Pulmonary artery endothelial cell (primary cell): Measurements from ENCODE around the gene PCSK6. TPM values are rescaled to one million over a fixed set of nuclear protein-coding genes. Genes with fewer than 3 reads are reported as not detected.
"Not testable (repeated sequence)": the region's sequence is repeated elsewhere in the genome, so short reads cannot be mapped to it uniquely, and the experiment has no call there.

Source experiments
- DNase-seq: peaks from one replicate; pipeline ENCODE4 v3.0.0-alpha.2; 2011; ENCODE audit warnings: low read depth, low spot score
- total RNA-seq: library from RNA; depleted of rRNA; stranded (reverse); fragments of >200 nt; gene quantifications from 2 replicates; pipeline ENCODE4 v1.2.3, GENCODE V29; 2014

The PCSK6 gene
- total RNA-seq, 1 donor from 2014 or later = 0.26 TPM

DNA sequence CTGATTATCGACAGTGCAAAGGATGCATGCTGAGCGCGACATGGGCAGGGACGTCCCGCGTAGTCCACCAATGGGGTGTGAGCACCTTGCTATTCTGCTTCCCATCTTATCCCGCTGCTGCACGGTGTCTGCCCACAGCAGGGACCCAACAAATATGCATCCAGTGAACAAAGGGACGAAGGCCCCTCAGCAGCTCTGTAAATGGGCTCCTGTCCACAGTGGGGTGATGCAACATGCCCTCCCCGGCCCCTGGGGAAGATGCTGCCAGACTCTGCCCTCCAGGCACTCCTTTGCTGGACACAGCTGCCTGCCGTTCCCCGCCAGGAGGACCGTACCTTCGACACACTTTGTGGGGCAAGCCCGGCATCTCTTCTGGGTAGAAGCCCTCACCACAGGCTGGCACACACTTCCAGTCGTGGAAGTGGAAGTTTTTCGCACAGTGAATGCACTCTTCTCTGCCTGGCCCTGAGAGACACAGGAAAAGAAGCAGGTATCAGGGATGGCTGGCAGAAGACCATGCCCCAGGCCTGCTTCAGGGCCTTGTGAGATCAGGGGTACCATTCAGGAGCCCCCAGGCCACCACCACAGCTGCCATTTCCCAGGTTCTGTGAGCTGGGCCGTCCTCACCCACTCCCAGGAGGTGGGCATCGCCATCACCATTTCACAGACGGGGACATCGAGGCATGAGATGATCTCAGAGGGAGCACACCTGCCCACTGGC is 176.3 kb downstream of the PCSK6 start:
- DNase-seq = no peak

DNA sequence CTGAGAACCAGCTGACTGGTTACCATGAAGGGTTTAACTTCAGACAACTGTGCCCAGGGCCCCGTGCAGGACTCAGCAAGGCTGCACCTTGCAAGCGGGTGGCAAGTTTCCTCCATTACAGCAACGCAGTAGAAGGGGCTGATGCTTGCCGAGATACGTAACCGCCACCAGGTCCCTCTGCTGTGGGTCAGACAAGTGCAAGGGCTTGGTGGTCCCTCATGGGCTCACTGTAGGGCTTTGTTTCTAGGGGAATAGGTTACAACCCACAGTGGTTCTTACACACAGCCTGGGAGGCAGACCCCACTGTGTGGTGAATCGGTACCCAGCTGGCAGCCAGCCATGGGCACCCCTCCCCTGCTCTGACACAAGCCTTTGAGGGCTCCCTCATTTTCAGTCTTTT is 179.0 kb downstream of the PCSK6 start:
- no peak for DNase-seq

DNA sequence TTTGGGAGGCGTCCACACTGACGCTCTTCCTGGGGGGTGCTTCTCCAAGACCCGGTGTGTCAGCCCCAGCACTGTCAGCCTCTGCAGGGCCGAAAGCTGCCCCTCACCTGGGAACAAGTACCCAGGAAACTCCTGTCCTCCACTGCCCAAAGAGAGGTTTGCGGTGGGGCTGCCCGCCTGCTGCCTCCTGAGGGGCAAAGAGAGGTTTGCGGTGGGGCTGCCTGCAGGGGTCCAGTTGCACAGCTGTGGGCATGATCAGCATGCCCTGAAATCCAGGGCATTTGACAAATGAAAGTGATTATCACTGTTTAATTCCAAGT is 179.4 kb downstream of the PCSK6 start:
- no peak for DNase-seq

DNA sequence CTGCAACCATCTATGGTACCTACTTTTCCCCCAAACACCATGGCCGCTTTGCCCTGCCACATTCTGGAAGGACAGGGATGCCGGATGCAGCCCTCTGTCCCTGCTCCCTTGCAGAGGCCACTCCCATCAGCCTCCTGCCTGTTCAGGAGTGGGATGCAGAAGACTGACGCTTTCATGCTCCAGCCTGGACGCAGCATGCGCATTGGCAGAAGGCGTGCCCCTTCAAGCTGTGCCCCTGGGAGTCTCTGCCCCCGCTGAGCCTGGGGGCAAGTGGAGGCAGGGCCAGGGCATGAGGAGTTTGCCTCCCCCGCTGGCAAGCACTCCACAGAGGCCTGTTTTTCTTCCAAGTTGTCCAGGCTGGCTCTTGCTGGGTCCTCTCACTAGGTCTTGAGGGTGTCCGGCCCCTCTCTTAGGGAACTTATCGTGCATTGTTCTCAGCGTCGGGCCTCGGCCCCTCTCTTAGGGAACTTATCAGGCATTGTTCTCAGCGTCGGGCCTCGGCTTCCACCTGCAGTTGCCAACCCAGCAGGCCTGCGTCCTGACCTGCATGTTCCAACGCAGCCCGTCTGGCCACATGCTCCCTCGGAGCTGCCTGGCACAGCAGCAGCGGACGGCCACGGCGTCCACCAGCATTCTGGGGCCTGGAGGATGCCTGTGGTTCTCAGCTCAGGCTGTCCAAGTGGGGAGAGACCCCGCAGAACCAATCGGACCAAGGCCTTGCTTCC is 179.9 kb downstream of the PCSK6 start:
- no peak for DNase-seq

DNA sequence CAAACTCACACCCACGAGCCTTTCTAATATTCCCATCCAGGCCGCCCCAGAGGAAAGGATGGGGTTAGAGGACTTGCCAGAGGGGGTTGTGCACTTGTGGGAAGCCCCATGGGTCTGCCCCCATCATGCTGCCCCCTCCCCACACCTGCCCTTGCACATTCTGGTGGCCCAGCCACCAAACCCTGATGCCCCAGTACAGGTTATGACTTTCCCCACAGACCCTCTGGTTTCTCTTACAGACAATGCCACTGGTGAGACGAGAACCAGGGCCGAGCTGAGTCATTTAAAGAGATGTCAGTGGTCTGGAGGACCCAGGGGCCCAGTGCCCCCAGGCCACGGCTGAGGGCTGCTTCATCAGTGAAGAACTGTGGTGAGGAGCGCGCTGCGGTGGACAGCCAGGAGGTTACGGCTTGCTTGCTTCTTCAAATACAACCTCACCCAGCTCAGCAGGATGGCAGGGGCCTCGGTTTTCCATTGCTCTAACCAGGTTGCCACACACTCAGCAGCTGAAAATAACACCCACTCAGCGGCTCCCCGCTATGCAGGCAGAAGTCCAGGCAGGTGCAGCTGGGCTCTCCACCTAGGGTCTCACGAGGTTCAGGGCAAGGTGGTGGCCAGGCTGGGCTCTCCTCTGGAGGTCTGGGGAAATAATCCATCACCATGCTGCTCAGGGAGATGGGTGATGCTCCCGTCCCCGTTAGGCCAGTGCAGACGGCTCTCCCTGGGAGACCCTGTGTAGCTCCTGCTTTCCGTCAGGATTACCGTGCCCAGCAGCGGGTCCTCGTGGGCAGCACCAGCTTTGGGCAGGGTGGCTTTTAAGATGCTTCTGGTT is 180.7 kb downstream of the PCSK6 start:
- no peak for DNase-seq

DNA sequence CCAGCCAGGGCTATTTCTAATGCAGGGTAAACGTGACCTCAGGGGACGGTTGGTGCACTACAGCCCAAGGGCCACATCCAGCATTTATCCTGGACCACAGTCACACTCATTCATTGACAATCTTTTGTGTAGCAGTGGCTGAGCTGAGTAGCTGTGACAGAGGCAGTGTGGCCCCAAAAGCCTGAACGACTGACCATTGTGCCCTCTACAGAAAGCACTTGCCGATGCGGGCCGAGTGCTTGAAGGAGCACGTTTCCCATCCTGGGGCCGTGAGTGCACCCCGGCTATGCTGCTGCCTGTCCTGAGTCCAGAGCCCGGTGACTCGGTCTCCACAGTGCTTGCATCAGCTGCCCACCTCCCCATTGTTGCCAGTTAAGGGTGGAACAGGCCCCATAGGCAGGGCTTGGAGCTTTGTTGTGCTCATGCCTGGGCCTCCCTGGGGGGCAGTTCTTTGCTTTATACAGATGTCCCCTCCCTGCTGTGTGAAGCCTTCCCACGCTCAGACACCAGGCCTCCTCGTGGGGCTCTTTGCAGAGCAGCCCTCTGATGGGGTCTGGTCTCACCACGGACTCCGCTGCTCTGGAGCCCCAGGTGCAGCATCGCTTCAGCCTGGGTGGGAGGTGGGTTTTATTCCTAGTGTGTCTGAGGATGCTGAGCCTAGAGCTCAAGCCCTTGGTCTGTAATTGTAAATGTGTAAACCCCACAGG is 181.5 kb downstream of the PCSK6 start:
- DNase-seq = no peak

DNA sequence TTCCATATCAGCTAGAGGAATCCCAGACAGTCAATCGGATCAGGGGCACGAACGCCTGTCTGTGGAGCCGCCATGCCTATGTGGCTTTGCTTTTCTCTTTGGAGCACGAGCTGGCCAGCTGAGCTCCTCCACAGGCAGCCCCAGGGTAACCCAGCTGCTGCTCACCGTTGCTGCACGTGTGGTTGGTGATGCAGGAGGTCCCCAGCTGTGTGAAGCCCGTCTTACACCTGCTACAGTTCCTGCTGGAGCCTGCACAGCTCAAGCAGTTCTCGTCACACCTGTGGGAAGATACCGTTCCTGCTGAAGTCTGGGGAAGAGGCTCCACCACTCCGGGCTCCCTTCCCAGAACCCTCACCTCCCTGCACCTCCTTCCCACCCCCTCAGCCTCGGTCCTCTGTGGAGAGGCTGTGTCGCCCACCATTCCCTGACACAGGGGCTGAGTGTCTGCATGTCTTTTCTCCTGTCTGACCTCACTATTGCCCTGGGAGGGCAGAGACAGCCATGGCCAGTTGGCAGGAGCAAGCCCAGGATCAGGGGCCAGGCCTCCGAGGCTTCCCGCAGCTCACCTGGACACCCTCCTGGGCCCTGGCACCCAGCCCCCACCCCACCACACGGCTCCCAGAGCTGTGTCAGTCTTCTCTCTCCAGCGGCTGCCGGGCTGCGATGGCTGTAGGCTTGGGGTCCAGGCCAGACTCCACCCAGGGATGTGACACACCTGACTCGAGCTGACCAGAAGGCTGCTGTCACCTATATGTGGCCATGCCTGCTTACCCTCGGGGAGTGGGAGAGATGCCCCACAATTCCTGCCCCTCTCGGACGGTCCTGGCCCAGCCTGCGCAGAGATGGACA is 182.2 kb downstream of the PCSK6 start:
- no peak for DNase-seq

DNA sequence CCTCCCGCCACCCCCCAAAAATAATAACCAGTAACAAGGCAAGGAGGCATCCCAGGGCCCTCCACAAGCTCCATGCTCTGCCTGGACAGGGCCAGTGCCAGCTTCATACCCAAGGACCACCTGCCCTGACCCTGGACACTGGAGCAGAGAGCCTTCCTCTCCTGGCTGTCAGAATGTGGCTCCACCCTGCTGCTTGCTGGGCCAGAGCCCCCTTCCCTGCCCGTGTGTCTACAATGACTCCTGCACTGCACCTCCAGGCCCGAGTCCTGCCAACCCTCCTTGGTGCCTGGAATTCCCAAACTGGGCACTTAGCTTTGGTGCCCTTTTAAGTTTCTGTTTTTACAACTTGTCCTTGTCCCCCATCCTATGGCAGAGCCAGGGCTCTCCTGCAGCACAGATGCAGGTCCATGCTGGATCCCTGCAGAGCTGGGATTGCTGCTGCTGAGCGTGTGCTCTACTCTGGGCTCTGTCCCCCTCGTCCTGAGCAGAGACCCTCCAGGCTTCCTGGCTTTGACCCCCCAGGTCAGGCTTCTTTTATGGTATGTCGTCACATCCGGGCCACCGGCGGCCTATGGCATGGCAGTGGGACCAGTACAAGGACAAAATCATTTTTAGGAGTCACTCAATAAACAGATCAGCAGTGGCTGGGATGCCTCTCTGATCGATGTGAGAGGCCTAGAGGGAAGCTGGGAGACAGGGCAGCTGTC is 183.0 kb downstream of the PCSK6 start:
- DNase-seq = no peak

DNA sequence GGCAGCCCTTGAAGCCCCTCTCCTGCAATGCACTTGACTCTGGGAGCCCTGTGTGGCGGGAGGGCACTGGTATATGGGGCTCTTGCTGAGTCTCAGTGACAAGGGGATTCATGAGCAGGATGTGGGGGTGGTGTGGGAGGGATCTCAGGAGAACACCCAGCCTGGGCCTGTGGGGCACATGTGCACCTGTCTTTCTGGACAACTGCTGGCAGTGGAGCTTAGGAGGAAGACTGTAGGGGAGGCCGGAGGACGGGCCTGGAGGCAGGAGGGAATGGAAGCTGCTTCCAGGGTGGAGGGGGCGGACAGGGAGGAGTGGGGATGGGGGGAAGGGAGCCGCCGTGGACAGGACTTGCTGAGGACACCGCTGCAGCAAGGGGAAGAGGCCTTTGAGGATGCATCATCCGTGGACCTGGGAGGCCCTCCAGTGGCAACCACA is 183.7 kb downstream of the PCSK6 start:
- DNase-seq = no peak

DNA sequence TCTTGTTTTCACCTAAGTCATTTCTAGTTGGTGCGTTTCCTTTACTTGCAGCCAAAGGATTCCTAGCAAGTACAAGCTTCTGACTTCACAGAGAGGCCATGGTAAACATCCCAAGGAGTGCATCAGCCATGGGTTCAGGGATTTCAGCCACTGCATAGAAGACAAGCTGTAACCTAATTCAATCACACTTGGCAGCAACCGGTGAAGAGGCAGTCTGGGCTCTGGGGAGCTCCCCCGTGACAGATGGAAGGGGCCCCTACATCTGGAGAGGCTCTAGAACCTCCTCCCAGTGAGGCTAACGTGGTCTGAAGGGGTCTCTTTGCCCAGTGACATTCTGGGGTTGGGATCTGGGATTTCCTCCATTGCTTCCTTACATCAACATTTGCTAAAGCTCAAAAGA is 186.1 kb downstream of the PCSK6 start:
- no peak for DNase-seq

DNA sequence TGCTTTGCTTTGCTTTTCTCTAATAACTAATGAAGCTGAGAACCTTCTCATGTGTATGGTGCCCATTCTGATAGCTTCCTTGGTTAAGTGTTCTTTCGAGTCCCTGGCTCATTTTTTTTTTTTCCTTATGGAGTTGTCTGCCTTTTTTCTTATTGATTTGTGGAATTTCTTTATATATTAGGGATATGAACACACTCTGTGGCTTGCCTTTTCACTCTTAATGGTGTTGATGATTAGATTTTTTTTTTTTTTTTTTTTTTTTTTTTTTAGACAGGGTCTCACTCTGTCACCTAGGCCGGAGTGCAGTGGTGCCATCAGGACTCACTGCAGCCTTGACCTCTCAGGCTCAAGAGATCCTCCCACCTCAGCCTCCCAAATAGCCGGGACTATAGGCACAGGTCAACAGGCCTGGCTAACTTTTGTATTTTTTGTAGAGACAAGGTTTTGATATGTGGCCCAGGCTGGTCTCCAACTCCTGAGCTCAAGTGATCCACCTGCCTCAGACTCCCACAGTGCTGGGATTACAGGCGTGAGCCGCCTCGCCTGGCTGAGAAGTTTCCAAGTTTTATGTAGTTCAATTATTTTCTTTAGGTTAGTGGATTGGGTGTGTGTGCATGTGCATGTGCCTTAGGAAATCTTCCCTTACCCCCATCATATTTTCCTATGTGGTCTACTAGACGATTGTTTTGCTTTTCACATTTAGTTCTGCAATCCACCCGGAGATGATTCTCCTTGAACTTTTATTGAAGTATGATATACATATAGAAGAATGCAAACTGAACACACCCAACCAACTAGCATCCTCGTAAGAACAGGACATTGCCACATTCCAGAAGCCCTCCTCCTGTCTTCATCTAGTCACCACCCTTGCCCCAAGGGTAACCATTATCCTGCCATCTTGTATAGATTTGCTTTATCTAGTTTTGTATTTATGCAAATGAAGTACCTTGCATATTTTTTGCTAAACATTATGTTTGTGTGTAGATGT is 192.8 kb downstream of the PCSK6 start:
- DNase-seq = no peak

DNA sequence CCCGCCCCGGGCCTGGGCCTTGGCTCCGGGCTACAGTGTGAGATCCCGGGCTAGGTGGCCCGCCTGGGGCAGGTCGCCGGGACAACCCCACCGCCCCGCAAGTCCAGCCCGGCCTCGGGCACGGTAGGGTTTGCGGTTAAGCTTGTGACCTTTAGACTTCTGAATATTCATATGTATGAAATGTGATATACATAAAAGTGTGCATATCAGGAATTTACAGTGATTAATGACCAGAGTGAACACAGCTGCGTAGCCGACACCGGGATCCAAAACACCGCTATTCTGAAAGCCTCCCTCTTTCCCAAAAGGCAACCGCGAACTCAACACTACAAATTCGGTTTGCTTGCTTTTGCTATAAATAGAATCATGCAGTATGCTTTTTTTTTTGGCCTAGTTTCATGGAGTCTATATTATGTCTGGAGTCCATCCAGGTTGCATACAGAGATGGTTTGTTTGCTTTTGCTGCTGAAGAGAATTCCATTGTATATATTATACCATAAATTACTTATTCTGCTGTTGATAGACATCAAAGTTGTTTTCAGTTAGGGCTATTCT is 193.8 kb downstream of the PCSK6 start:
- no peak for DNase-seq

DNA sequence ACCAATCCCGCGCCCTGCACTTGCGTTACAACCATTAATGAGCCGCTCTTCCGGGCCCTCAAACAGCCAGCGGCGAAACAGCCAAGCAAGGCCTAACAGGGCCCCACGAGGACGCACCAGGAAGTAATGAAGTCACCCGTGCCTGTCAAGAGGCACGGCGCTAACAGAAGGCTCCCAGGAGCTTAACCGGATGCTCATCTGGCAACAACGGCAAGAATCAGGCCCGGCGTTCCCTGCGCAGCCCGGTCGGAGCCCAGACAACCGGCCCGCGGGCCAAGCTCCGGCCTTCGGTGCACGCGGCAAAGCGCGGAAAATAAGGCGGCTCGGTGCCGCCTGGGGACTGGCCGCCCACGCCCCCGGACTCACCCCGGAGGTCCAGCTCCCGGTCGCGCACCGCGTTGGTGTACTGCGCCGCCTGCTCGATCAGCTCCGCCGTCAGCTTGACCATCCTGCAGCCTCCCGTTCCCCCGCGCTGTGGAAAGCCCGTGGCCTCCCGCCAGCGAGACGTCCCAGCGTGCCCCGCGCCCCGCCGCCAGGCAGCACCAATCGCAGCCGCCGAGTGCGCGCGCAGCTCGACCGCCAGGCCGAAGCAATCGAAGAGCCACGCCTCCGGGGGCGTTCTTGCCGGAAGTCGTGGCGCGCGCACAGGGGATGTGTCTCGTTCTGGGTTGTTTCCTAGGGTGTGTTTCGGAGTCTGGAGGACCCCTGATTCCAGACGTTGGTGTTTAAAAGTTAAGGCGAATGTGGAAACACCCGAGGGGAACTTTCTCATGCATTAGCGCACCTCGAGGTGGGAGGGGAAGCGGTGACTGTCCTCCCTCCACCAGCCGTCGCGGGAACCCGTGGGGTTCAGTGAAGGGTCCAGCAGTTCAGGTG is 194.5 kb downstream of the PCSK6 start, which contains the start of gene SNRPA1:
Gene SNRPA1 (minus strand): TSS at position 518 of the 876 bp plus-strand sequence. CDS start 70 bp downstream, at position 448.
- DNase-seq = peak; percentile 78

DNA sequence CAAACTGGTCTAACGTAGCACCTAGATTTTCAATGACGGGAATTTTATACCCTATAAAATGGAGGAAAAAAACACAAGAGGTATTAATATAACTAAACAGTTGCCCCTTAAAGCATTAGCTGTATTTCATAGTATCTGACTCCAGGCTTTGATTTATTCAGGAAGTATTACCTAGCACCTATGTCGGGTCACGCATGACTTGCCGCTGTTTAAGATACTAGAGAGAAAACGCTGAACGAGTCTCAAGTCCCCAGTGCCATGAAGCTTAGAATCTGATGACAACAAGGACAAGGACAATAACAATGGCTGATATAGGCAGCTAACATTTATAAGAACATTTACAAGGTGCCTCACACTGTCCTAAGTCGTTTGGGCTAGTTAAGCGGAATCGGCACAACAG is 196.4 kb downstream of the PCSK6 start:
- no peak for DNase-seq

DNA sequence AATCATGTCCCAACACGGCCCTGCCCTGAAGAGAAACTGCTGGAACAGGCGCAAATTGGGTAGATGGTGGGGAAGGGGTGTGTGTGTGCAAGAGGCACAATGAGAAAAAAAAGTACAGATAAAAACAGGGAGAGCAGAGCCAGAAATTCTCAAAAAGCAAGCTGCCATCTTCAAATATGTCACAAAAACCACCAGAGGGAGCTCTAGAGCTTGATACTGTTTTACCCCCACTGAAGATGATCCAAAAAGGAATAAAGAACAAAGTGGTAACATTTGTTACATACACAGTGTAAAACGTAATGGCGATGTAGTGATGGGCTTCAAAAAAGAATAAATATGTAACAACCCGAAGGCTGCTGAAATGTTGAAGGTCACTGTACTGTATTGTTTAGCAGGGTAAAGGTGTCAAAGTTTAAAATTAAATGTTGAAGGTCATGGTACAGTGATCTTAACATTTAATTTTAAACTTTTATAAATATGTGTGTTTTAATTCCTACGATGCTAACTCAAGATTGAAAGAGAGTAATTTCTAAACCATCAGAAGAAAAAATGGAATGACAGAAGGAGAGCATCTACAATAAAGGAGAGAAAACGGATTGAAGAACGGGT is 200.5 kb downstream of the PCSK6 start:
- no peak for DNase-seq

DNA sequence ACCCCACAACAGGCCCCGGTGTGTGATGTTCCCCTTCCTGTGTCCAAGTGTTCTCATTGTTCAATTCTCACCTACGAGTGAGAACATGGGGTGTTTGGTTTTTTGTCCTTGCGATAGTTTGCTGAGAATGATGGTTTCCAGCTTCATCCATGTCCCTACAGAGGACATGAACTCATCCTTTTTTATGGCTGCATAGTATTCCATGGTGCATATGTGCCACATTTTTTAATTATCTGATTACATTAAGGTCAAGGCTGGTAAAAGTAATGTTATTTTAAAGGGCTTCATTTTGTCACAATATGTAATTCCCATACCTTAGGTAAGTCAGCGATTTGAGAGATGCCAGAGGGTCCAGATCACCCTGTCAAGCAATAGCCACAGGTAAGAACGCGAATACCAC is 202.2 kb downstream of the PCSK6 start:
- DNase-seq = not testable (repeated sequence)
